GM18499 (cell line): Measurements from ENCODE around the gene SUMF1.

Source experiments
- ATAC-seq: cut with Tn5 transposase; IDR thresholded peaks from one replicate; pipeline ENCODE4 v1.9.1; 2021; ENCODE audit warnings: moderate number of reproducible peaks; ENCODE audit not compliant: insufficient read depth, unreplicated experiment

SUMF1 gene

DNA sequence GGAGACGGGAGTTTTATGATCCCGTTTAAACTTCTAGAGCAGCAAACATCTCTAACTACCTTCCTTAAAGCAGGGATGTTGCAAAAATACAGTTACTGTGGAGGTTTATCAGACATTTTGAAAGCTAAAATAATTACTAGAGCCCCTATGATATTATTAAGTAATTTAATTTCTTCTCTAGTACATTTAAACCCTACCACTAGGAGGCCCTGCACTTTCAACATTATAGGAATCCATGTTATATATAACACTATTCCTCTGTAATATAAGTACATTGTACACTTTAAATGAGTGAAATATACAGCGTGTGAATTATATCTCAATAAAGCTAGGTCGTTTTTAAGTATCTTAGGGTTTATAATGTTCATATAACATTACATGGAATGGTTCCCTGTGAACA lies 152.4 kb downstream of the SUMF1 start:
- no peak for ATAC-seq

DNA sequence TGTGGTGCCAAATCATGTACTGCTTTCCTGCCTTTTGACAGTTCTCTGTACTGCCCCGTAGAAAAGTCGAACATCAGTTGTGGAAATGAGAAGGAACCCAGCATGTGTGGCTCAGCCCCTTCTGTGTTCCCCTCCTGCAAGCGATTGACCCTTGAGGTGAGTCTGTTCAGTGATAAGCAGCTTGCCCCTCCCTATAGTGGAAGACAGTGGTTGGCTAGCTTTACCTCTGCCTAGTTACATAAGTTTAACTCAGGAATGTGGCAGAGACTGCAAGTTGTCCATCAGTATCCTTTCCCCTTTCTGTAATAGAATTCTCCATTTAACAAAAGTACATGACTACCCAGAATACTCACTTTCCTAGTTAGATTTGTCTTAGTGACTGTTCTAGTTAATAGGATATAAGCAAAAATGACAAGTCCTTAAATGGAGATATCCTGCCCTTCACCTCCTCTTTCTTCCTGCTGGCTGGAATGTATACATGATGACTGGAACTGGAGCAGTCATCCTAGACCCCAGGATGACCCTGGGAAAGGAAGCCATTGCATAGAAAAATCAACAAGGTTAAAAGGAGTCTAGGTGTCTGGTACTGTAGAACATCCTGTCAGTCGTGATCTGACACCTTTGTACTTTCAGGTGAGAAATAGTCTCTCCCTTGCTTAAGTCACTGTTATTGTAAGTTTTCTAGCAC lies 153.3 kb downstream of the SUMF1 start:
- ATAC-seq = no peak

DNA sequence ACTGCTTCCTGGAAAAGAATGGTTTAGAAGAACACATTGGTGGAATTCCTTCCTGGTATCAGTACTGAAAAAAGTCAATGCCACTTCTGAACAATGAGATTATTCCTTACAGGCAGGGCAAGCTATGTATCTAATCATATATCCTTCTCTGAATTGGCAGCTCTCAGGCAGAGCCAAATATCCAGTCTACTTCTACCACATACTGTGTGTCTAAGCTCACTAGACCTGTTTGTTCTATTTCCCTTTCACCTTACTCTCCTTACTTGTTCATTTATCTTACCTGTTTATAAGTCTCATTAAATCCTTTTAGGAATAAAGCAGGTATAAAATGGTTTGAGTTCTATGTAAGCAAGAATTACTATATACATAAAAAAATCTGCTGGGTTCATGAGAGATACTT lies 155.6 kb downstream of the SUMF1 start:
- ATAC-seq = no peak
